Measurements from ENCODE around the gene ITGB1BP1.

DNA sequence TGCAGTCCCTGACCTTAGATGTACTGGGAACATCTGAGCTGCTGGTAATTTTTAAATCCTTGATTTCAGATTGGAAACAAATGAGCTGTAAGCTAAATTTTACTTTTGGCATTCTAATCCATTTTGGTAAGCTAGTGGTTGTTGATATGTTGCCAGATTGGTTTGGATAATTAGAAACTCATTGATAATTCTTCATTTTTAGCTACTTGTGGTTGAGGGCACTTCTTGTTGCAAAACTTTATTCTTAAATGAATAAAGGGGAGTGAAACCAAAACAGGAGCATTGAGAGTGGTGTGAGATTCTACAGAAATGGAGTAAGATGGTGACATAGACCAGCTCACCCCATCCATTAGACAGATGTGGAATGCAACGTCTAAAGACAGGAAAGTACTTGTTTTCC lies 64.5 kb downstream of the ITGB1BP1 start:
- TF ChIP-seq POLR2A (IDR thresholded peaks at IDR 0.05) = no peak
- TF ChIP-seq, protein P1, sequence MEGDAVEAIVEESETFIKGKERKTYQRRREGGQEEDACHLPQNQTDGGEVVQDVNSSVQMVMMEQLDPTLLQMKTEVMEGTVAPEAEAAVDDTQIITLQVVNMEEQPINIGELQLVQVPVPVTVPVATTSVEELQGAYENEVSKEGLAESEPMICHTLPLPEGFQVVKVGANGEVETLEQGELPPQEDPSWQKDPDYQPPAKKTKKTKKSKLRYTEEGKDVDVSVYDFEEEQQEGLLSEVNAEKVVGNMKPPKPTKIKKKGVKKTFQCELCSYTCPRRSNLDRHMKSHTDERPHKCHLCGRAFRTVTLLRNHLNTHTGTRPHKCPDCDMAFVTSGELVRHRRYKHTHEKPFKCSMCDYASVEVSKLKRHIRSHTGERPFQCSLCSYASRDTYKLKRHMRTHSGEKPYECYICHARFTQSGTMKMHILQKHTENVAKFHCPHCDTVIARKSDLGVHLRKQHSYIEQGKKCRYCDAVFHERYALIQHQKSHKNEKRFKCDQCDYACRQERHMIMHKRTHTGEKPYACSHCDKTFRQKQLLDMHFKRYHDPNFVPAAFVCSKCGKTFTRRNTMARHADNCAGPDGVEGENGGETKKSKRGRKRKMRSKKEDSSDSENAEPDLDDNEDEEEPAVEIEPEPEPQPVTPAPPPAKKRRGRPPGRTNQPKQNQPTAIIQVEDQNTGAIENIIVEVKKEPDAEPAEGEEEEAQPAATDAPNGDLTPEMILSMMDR (IDR thresholded peaks at IDR 0.05) = no peak

Data from vagina (tissue), 2 donors.